HepG2 (cell line): Measurements from ENCODE around the gene PLCL2. TPM values are rescaled to one million over a fixed set of nuclear protein-coding genes. Genes with fewer than 3 reads are reported as not detected.

Experiments
- ATAC-seq: fragments of 200-7000 bp; cut with Tn5 transposase; 3 replicates; pipeline ENCODE4 v1.9.1; 2020; ENCODE audit warnings: mild to moderate bottlenecking, moderate library complexity
- BruUV-seq: library from RNA; stranded (reverse); fragments of 400-500 nt; replicated peaks from 2 replicates; lab custom pipeline; 2021; lab: Mats Ljungman, UMichigan
- CTCF ChIA-PET: fragments of 300-600 bp; formaldehyde crosslinking; extraction: SDS; loops from one replicate; lab custom pipeline; 2021; ENCODE audit warnings: low total read pairs, inconsistent platforms, low intra/inter-chr PET ratio; lab: Yijun Ruan, JAX
- POLR2A ChIA-PET: fragments of 350-600 bp; sonication (Branson Sonifier 250); formaldehyde crosslinking; loops from one replicate; lab custom pipeline; 2020; ENCODE audit warnings: antibody characterized with exemption, inconsistent platforms; lab: Yijun Ruan, JAX
- DNase-seq: peaks from one replicate; pipeline ENCODE4 v3.0.0-alpha.2; 2015; ENCODE audit warnings: low spot score
- FAIRE-seq: peaks from 3 replicates; lab custom pipeline; 2011; peaks lifted over from hg19 to GRCh38; lab: Jason Lieb, UNC
- H2AFZ ChIP-seq: one replicate; pipeline ENCODE4 v1.6.1; 2011; ENCODE audit warnings: low read length, inconsistent platforms
- H3K27ac ChIP-seq: fragments of 300-600 bp; 3 replicates; pipeline ENCODE4 v1.8.0; 2011; ENCODE audit warnings: mixed run types, mild to moderate bottlenecking, mixed read lengths, low read length, inconsistent platforms; ENCODE audit not compliant: insufficient read depth; ENCODE audit errors: extremely low read length
- H3K27me3 ChIP-seq, 2 experiments: fragments of 200-600 bp in 1 of 2; 2 replicates in 1 of 2; 3 replicates in 1 of 2; pipeline versions ENCODE4 v1.6.0 to v1.8.0; 2011; ENCODE audit warnings: low read length in 2 of 2, mild to moderate bottlenecking in 2 of 2, moderate library complexity in 2 of 2, inconsistent platforms in 1 of 2; ENCODE audit not compliant: insufficient read depth in 2 of 2, control insufficient read depth in 1 of 2
- H3K36me3 ChIP-seq, 2 experiments: fragments of 200-600 bp in 1 of 2; replicated peaks in 1 of 2; 2 replicates in 1 of 2; 3 replicates in 1 of 2; pipeline versions ENCODE4 v1.5.1 to v1.8.0; 2011; ENCODE audit warnings: low read length in 2 of 2, inconsistent platforms in 1 of 2; ENCODE audit not compliant: insufficient read depth in 2 of 2, control insufficient read depth in 1 of 2
- H3K4me1 ChIP-seq: 2 replicates; pipeline ENCODE4 v1.5.1; 2012; ENCODE audit warnings: low read length, inconsistent platforms; ENCODE audit not compliant: insufficient read depth
- H3K4me2 ChIP-seq: 2 replicates; pipeline ENCODE4 v1.6.0; 2011; ENCODE audit warnings: low read depth, low read length, inconsistent platforms
- H3K4me3 ChIP-seq, 3 experiments: fragments of 200-600 bp in 1 of 3; sonication (generic), shearing (Covaris generic) in 1 of 3; replicated peaks in 1 of 3; 2 replicates each; pipeline ENCODE4 v1.5.1; 2011 to 2016; ENCODE audit warnings: low read length in 3 of 3, inconsistent platforms in 2 of 3, low read depth in 2 of 3, mild to moderate bottlenecking in 2 of 3, control low read depth in 1 of 3, mixed read lengths in 1 of 3; ENCODE audit not compliant: insufficient read depth in 1 of 3
- H3K79me2 ChIP-seq: one replicate; pipeline ENCODE4 v1.6.1; 2011; ENCODE audit warnings: low read length, inconsistent platforms; ENCODE audit not compliant: insufficient read depth
- H3K9ac ChIP-seq: 2 replicates; pipeline ENCODE4 v1.6.0; 2011; ENCODE audit warnings: mild to moderate bottlenecking, low read depth, low read length, inconsistent platforms; ENCODE audit not compliant: insufficient read depth
- H3K9me3 ChIP-seq: 2 replicates; pipeline ENCODE4 v1.5.1; 2012; ENCODE audit warnings: mild to moderate bottlenecking, low read length
- H4K20me1 ChIP-seq: 2 replicates; pipeline ENCODE4 v1.6.0; 2011; ENCODE audit warnings: inconsistent platforms, mild to moderate bottlenecking, low read length, moderate library complexity; ENCODE audit not compliant: insufficient read depth
- ELF3 ChIP-seq: IDR thresholded peaks from 2 replicates; pipeline ENCODE4 v1.6.1; 2016; ENCODE audit warnings: missing genetic modification reagents, missing compliant biosample characterization
- ZNF225 ChIP-seq: sonication (generic); formaldehyde crosslinking; IDR thresholded peaks from 2 replicates; pipeline ENCODE4 v1.4.0; 2020; ENCODE audit warnings: mild to moderate bottlenecking, missing genetic modification reagents
- WGBS: methylation state at CpG from one replicate; pipeline ENCODE4 v1.1.6; 2017; ENCODE audit warnings: low lambda C conversion rate; 5-methylcytosine and 5-hydroxymethylcytosine counted together
- in situ Hi-C: cut with HindIII; loops from 2 replicates; pipeline ENCODE4 v1.10.0; 2017; ENCODE audit warnings: low pct_unique_long_range_greater_than_20kb; ENCODE audit not compliant: extremely low pct_ligation_motif_present
- intact Hi-C: fragments of 100-400 bp; cut with micrococcal nuclease; formaldehyde crosslinking; loops from one replicate; pipeline ENCODE4 v1.10.0; 2022; ENCODE audit not compliant: unreplicated experiment
- polyA plus RNA-seq, 8 experiments: library from polyadenylated mRNA; depleted of rRNA in 3 of 8; stranded (reverse) in 7 of 8; unstranded in 1 of 8; fragments of >200 nt; fragmentation: Illumina TruSeq in 4 of 8; extraction: Trizol in 4 of 8; gene quantifications; 2 replicates each; pipeline versions ENCODE4 v1.2.1 to v1.2.3, GENCODE V29; 2011 to 2016; ENCODE audit warnings: low read depth in 4 of 8, missing spikeins in 1 of 8, mixed read lengths in 1 of 8; ENCODE audit not compliant: insufficient read depth in 1 of 8
- total RNA-seq, 5 experiments: library from RNA; depleted of rRNA; stranded (reverse); fragments of >200 nt; fragmentation: Illumina TruSeq; extraction: Trizol; gene quantifications; 2 replicates each; pipeline ENCODE4 v1.2.3, GENCODE V29; 2016; ENCODE audit warnings: low read depth in 1 of 5
- TF ChIP-seq, protein P1 (sequence below): sonication (generic); formaldehyde crosslinking; IDR thresholded peaks from 2 replicates; pipeline ENCODE4 v1.4.0; 2020; ENCODE audit warnings: mild to moderate bottlenecking, missing genetic modification reagents

Gene PLCL2
- total and polyA plus RNA-seq, 2 of the 13 experiments (the other 11 are each of a cell fraction or from before 2014, with no cell fraction given), result not detected

DNA sequence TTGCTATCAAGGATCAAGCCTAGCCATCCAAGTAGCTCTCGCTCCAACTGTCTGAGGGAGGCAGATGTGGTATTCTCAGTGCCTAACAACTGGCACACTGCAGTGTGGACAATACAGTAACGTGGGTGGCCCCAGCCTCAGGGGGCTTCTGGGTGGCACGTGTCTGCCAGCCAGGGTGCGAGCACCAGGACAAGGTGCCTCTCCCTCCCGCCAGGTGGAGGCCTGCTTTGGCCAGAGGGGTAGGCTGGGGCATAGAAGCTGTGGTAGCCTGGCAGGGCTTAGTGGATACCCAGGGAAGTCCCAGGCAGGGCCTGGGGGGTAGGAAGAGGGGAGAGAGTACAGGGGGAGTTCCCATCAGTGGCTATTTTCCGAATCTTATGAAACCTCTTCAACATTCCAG, 234.0 kb downstream of the PLCL2 start (continued):
- TF ChIP-seq, protein P1, sequence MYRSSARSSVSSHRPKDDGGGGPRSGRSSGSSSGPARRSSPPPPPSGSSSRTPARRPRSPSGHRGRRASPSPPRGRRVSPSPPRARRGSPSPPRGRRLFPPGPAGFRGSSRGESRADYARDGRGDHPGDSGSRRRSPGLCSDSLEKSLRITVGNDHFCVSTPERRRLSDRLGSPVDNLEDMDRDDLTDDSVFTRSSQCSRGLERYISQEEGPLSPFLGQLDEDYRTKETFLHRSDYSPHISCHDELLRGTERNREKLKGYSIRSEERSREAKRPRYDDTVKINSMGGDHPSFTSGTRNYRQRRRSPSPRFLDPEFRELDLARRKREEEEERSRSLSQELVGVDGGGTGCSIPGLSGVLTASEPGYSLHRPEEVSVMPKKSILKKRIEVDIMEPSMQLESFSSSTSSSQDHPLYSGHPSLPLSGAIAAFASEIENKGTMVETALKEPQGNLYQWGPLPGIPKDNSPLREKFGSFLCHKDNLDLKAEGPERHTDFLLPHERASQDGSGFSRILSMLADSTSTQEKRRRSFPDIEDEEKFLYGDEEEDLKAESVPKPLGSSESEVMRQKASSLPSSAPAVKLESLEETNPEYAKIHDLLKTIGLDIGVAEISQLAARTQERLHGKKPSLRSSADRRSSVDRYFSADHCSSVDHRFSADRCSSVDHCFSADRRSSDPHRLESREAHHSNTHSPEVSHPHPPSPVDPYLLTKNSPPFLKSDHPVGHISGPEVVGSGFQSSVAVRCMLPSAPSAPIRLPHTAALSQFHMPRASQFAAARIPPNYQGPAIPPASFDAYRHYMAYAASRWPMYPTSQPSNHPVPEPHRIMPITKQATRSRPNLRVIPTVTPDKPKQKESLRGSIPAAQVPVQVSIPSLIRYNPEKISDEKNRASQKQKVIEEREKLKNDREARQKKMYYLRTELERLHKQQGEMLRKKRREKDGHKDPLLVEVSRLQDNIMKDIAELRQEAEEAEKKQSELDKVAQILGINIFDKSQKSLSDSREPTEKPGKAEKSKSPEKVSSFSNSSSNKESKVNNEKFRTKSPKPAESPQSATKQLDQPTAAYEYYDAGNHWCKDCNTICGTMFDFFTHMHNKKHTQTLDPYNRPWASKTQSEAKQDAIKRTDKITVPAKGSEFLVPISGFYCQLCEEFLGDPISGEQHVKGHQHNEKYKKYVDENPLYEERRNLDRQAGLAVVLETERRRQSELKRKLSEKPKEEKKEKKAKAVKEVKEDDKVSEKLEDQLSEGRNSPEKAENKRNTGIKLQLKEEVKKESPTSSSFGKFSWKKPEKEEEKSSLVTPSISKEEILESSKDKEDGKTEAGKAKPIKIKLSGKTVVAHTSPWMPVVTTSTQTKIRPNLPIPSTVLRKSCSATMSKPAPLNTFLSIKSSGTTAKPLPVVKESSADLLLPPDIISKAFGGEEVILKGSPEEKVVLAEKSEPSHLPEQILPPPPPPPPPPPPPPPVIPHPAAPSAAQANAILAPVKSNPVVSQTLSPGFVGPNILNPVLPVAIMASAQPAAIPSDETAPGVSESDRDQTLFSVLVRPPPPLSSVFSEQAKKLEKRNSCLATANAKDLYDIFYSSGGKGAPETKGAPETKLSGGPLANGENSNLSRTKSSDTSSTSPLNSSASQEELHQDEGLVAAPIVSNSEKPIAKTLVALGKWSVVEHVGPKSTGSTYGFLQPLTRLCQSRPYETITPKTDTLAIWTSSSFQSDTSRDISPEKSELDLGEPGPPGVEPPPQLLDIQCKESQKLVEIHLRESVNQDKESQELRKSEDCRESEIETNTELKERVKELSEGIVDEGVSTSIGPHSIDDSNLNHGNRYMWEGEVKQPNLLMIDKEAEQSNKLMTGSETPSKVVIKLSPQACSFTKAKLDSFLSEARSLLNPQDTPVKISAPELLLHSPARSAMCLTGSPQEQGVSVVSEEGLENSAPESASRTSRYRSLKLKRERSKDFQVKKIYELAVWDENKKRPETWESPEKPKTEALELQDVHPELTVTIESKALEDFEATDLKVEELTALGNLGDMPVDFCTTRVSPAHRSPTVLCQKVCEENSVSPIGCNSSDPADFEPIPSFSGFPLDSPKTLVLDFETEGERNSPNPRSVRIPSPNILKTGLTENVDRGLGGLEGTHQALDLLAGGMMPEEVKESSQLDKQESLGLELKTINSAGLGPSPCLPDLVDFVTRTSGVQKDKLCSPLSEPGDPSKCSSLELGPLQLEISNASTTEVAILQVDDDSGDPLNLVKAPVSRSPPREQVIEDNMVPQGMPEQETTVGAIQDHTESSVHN (CRISPR knock-in tag), result no peak

DNA sequence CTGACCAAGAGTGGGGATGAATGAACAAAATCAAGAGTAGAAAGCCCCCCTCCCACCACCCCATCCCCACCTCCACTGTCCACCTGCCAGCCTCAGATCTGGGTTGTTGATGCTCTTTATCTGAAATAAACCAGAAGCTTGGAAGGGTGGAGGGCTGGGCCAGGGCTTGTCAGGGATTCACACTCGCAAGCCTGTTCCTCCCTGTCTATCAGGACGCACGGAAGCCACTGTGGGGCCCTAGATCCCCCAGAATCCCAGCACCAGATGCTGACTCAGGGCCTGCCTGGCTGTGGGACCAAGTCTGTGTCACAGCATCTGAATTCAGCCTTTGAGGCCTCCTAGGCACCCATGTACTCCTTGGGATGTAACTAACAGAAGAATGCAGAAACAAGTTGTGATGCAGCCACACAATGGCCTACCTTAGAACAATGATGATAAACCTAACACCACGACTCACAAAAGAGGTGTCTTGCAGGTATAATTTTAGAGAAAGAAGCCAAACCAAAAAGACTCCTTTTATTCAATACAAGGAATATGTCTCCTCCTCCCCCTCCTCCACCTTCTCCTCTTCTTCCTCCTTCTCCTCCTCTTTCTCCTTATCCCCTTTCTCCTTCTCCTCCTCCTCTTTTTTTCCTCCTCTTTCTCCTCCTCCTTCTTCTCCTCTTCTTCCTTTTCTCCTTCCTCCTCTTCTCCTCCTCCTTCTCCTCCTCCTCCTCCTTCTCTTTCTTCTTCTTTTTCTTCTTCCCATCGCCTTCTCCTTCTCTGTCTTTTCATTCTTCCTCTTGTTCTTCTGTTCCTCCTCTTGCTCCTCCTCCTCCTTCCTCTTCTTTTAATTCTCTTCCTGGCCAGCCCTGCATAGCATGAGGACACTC, 234.7 kb downstream of the PLCL2 start:
- no peak for FAIRE-seq
- TF ChIP-seq ZNF225 (CRISPR knock-in tag) (no peak), ELF3 (CRISPR knock-in tag) (no peak)
- no peak overlapping the region for H3K9ac ChIP-seq
- no peaks in the 10 kb centered on the region; the same call in 1 of the 2 replicates for H3K9me3 ChIP-seq
- intact Hi-C loops (no loop called here), in situ Hi-C loops (no loop called here)
- no peaks in the 10 kb centered on the region for H4K20me1 ChIP-seq
- H3K27me3 ChIP-seq, result peaks cover 0 to 4% of the 10 kb centered on the region in 2 experiments; a peak in 2 of 5 replicates
- H3K36me3 ChIP-seq, result no peaks in the 10 kb centered on the region
- ChIA-PET CTCF (no interaction called here), POLR2A (no interaction called here)
- no peak overlapping the region for H3K27ac ChIP-seq
- no peak overlapping the region for H3K4me2 ChIP-seq
- no peaks in the 10 kb centered on the region for H3K79me2 ChIP-seq
- WGBS, result 36% methylated on average over 5 of the region's 5 CpGs
- no peak overlapping the region for H2AFZ ChIP-seq
- no TSS peak for BruUV-seq
- no peak overlapping the region for H3K4me3 ChIP-seq
- ATAC-seq, result no peak
- H3K4me1 ChIP-seq, result no peaks in the 10 kb centered on the region
- no peak for DNase-seq
